ENCODE data around the gene SPINT1. TPM values are rescaled to one million over a fixed set of nuclear protein-coding genes. Genes with fewer than 3 reads are reported as not detected.

The SPINT1 gene
- total and polyA plus RNA-seq, 10 donors, result 4.8 to 25.8 (median 8.6) TPM

GRCh38 chr15:40892447-40893012 is 48.7 kb downstream of the SPINT1 start:
- TF ChIP-seq POLR2AphosphoS5 (IDR thresholded peaks at IDR 0.05) (no peak), POLR2A (IDR thresholded peaks at IDR 0.05) (no peak)
- TF ChIP-seq, protein P1, sequence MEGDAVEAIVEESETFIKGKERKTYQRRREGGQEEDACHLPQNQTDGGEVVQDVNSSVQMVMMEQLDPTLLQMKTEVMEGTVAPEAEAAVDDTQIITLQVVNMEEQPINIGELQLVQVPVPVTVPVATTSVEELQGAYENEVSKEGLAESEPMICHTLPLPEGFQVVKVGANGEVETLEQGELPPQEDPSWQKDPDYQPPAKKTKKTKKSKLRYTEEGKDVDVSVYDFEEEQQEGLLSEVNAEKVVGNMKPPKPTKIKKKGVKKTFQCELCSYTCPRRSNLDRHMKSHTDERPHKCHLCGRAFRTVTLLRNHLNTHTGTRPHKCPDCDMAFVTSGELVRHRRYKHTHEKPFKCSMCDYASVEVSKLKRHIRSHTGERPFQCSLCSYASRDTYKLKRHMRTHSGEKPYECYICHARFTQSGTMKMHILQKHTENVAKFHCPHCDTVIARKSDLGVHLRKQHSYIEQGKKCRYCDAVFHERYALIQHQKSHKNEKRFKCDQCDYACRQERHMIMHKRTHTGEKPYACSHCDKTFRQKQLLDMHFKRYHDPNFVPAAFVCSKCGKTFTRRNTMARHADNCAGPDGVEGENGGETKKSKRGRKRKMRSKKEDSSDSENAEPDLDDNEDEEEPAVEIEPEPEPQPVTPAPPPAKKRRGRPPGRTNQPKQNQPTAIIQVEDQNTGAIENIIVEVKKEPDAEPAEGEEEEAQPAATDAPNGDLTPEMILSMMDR (IDR thresholded peaks at IDR 0.05 in 8 of 11, conservative IDR thresholded peaks at IDR 0.05 in 3 of 11), result no peak
- no peaks in the 10 kb centered on the region for H3K9me3 ChIP-seq
- WGBS, 5 donors, result 79 to 98% (median 87%) methylated on average over 2 of the region's 2 CpGs
- peaks cover 11 to 57% (median 42%) of the 10 kb centered on the region in 6 donors for H3K4me1 ChIP-seq
- no peaks in the 10 kb centered on the region for H3K27me3 ChIP-seq (replicated peaks in 1 of 7)
- H3K36me3 ChIP-seq, result peaks cover 0 to 20% (median 12%) of the 10 kb centered on the region in 6 donors
- intact Hi-C loops (cut with DNase I; ENCODE audit: low total_unique reads), result loop anchor here (5.0 kb wide), 1 partner anchor 215 kb away; no protein-coding TSS in a partner anchor
- no peak for DNase-seq
- H3K4me3 ChIP-seq, result peak overlapping the region in 1 of 8 donors; percentile 98
- H3K27ac ChIP-seq, result peak overlapping the region in 1 of 8 donors; percentile 91

DNA sequence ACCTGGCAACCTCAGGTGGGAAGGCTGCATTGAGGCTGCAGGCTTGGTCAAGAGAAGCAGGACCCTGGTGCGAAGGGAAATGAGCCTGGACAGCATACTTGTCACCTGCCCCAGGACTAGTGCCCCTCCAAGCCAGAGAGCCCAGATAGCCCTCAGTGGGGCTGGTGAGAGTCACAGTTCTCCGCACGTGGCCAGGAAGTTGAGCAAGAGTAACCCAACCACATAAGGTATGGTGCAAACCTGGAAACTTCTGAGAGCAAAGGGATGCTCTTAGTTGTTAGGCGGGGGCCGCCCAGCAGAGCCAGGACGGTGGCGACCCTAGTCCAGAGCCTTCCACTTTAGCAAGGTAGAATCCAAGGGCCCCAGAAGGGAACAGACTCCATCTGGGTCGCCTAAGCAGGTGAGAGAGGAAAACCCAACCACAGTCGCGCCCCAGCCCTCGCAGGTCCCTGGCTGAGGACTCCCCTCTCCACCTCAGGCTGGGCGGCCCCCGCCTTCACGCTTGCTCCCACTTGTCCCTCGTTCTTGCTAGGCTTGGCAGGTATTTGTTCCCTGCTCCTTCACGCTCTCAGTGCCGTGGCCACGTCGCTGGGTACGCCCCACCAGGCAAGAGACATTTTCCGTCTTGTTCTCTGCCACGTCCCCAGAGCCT is 49.3 kb downstream of the SPINT1 start:
- peak; percentile 88 for DNase-seq
- H3K27ac ChIP-seq, result peak overlapping the region in 4 of 8 donors; percentile 58 to 91 (median 90)
- peaks cover 0 to 26% (median 17%) of the 10 kb centered on the region in 6 donors for H3K36me3 ChIP-seq
- H3K9me3 ChIP-seq, result no peaks in the 10 kb centered on the region
- H3K4me3 ChIP-seq, result peak overlapping the region in 2 of 8 donors; percentile 88 to 98
- peaks cover 11 to 59% (median 43%) of the 10 kb centered on the region in 6 donors for H3K4me1 ChIP-seq
- H3K27me3 ChIP-seq (replicated peaks in 1 of 7), result no peaks in the 10 kb centered on the region
- intact Hi-C loops (cut with DNase I; ENCODE audit: low total_unique reads), result loop anchor here (5.0 kb wide), 1 partner anchor 216 kb away; no protein-coding TSS in a partner anchor
- WGBS, 5 donors, result 74 to 82% (median 76%) methylated on average over 21 to 22 of the region's 22 CpGs
- TF ChIP-seq POLR2AphosphoS5 (IDR thresholded peaks at IDR 0.05) (no peak), POLR2A (IDR thresholded peaks at IDR 0.05) (no peak)

DNA sequence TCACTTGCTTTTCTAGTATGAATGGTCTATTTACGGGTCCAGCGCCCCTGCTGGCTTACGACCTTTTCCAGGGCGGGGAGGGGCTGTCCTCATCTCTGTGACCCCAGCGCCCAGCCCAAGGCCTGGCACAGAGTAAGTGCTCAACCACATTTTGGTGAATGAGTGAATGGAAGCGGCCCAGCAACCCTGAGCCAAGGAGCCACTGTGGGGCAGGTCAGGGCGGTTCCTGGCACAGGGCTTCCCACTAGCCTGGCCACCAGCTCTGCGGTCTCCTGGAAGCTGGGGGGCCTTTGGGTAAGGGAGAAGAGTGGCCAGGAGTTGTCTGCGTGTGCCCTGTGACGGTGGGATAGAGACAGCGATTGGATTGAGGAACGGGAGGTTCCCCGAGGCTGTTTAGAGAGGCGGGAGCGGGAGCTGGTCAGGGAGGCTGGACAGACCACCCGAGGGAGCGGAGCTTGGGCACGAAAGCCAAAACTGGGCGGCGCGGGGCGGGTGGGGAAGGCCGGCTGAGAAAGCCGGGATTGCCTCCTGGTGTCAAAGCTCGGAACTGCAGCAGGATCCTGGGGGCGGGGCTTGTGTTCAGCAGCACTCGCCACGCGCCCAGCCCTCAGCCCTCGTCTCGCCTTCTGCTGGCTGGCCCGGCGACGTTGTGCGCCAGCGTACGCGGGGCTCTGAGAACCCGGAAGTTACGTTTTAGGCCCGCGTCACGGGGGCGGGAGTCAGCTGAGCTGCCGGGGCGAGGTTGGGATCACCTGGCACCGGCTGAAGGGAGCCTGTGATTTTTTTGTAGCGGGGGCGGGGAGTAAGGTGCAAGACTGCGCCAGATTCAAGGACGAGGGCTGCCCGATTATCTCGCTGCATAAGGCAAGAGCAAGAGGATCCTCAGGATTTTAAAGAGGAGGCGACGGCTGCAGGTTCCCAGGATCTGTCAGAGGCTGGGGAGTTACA is 50.2 kb downstream of the SPINT1 start, which contains the start of gene VPS18:
Gene VPS18 (plus strand): TSS at position 718 of the 948 bp plus-strand sequence. CDS start 319 bp downstream, outside the sequence.
- Histone ChIP-seq H3K9me3 (no peaks in the 10 kb centered on the region), H3K27ac (peak within 1 kb of the TSS; percentile 58 to 92 (median 90)), H3K27me3 (replicated peaks in 1 of 7) (no peaks in the 10 kb centered on the region), H3K36me3 (peaks cover 0 to 35% (median 24%) of the 10 kb centered on the region in 6 donors), H3K4me1 (peaks cover 11 to 60% (median 43%) of the 10 kb centered on the region in 6 donors), H3K4me3 (peak within 1 kb of the TSS; percentile 84 to 98 (median 88))
- intact Hi-C loops (cut with DNase I; ENCODE audit: low total_unique reads), result loop anchor here (5.0 kb wide), 1 partner anchor 217 kb away; no protein-coding TSS in a partner anchor
- peak in 1 of 3 donors; percentile 66 for TF ChIP-seq POLR2A (IDR thresholded peaks at IDR 0.05)
- peak; percentile 95 to 98 (median 96) for TF ChIP-seq POLR2AphosphoS5 (IDR thresholded peaks at IDR 0.05)
- TF ChIP-seq, protein P1 (IDR thresholded peaks at IDR 0.05 in 8 of 11, conservative IDR thresholded peaks at IDR 0.05 in 3 of 11), result peak; percentile 99 to 100 (median 100)
- peak; percentile 100 for DNase-seq
- WGBS, 5 donors, result 5 to 9% (median 6%) methylated on average over 39 to 55 of the region's 55 CpGs
